ENCODE measurements around the gene LILRB4. TPM values are rescaled to one million over a fixed set of nuclear protein-coding genes. Genes with fewer than 3 reads are reported as not detected.
"Not testable (repeated sequence)": the region's sequence is repeated elsewhere in the genome, so short reads cannot be mapped to it uniquely, and the experiment has no call there.

LILRB4 gene
- total RNA-seq (2014; rRNA removed; shearing (Covaris generic)): not detected in 2 replicates

- H3K4me3 ChIP-seq: no peak within 1 kb of the TSS
- H3K36me3 ChIP-seq: no peaks in the 10 kb centered on the region
- H3K27me3 ChIP-seq (replicated peaks): no peaks in the 10 kb centered on the region
- no peaks in the 10 kb centered on the region for H3K4me1 ChIP-seq (replicated peaks)
- no peaks in the 10 kb centered on the region for H3K9me3 ChIP-seq (replicated peaks)
- no peak for DNase-seq (ENCODE audit: low read depth in 1 of 2, low spot score in 2 of 2)
- no peak within 1 kb of the TSS for H3K27ac ChIP-seq
Measured at GRCh38 chr19:54662730-54663129, at the start of gene LILRB4. Gene LILRB4, plus strand, starts transcription at chr19:54662985. Its CDS starts 49 bp downstream, at chr19:54663034.

- no peaks in the 10 kb centered on the region for H3K36me3 ChIP-seq
Measured at GRCh38 chr19:54614726-54615125, 48.1 kb upstream of the LILRB4 start.

GRCh38 chr19:54616057-54616456, 46.7 kb upstream of the LILRB4 start:
- Histone ChIP-seq H3K4me3 (no peak overlapping the region), H3K27ac (no peak overlapping the region), H3K27me3 (replicated peaks) (peaks cover 3% of the 10 kb centered on the region; the same call in 1 of the 2 replicates), H3K36me3 (no peaks in the 10 kb centered on the region), H3K4me1 (replicated peaks) (no peaks in the 10 kb centered on the region), H3K9me3 (replicated peaks) (no peaks in the 10 kb centered on the region)
- no peak for DNase-seq (ENCODE audit: low read depth in 1 of 2, low spot score in 2 of 2)

More at GRCh38 chr19:54614726-54615125, 48.1 kb upstream of the LILRB4 start:
- Histone ChIP-seq H3K9me3 (replicated peaks) (no peaks in the 10 kb centered on the region), H3K4me1 (replicated peaks) (no peaks in the 10 kb centered on the region), H3K27me3 (replicated peaks) (peaks cover 3% of the 10 kb centered on the region; the same call in 1 of the 2 replicates), H3K27ac (no peak overlapping the region), H3K4me3 (no peak overlapping the region)
- DNase-seq (ENCODE audit: low read depth in 1 of 2, low spot score in 2 of 2): no peak

DNA sequence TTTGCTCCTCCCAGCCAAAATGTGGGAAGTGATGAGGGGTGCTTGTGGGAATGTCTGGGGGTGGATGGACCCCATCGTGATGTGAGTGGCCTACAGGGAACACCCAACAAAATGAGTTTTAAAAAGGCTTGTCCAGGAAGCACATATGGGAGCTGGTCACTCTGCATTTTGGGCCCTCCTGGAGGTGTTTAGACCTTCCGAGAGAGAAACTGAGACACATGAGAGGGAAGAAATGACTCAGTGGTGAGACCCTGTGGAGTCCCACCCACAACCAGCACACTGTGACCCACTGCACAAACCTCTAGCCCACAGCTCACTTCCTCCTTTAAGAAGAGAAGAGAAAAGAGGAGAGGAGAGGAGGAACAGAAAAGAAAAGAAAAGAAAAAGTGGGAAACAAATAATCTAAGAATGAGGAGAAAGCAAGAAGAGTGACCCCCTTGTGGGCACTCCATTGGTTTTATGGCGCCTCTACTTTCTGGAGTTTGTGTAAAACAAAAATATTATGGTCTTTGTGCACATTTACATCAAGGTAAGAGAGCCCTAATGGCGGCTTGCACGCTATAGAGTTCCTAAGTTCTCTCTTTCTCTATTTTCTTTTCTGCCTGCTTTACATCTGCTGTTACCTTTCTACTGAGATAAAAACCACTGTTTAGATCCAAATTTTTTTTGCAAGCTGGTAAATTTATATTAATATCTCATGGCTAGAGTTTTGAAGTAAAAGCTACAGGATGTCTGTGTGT, 45.8 kb upstream of the LILRB4 start:
- Histone ChIP-seq H3K9me3 (replicated peaks) (no peaks in the 10 kb centered on the region), H3K4me3 (no peak overlapping the region), H3K4me1 (replicated peaks) (no peaks in the 10 kb centered on the region), H3K36me3 (no peaks in the 10 kb centered on the region), H3K27me3 (replicated peaks) (peaks cover 3% of the 10 kb centered on the region; the same call in 1 of the 2 replicates), H3K27ac (no peak overlapping the region)
- DNase-seq (ENCODE audit: low read depth in 1 of 2, low spot score in 2 of 2): no peak

- peaks cover 3% of the 10 kb centered on the region; the same call in 1 of the 2 replicates for H3K27me3 ChIP-seq (replicated peaks)
- no peaks in the 10 kb centered on the region for H3K36me3 ChIP-seq
- H3K27ac ChIP-seq: no peak overlapping the region
- DNase-seq (ENCODE audit: low read depth in 1 of 2, low spot score in 2 of 2): no peak
- no peaks in the 10 kb centered on the region for H3K4me1 ChIP-seq (replicated peaks)
- H3K9me3 ChIP-seq (replicated peaks): no peaks in the 10 kb centered on the region
- no peak overlapping the region for H3K4me3 ChIP-seq
Measured at GRCh38 chr19:54620464-54620863, 42.3 kb upstream of the LILRB4 start.

GRCh38 chr19:54622431-54622830, 40.4 kb upstream of the LILRB4 start:
- DNase-seq (ENCODE audit: low read depth in 1 of 2, low spot score in 2 of 2): no peak
- Histone ChIP-seq H3K9me3 (replicated peaks) (no peaks in the 10 kb centered on the region), H3K27me3 (replicated peaks) (peaks cover 3% of the 10 kb centered on the region; the same call in 1 of the 2 replicates), H3K4me3 (no peak overlapping the region), H3K36me3 (no peaks in the 10 kb centered on the region), H3K27ac (no peak overlapping the region), H3K4me1 (replicated peaks) (no peaks in the 10 kb centered on the region)

DNA sequence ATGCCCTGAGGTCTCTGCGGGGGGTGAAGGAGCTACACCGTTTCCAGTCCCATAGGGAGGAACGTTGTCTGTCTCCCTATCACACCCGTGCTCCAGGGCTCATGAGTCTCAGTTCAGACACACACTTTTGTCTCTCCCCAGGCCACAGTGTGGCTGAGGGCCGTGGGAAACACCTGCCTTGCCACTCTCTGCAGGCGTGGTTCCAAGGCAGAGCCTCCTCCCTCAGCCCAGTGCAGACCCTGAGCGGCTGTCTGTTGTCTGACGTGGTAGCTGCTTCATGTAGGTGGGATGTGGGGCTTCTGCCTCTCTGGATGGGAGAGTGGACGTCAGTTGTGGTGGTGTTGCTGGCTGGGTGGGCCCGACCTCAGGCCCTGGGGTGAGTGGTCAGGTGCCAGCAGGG, 38.6 kb upstream of the LILRB4 start:
- not testable (repeated sequence) for H3K4me1 ChIP-seq (replicated peaks); H3K36me3 ChIP-seq; H3K9me3 ChIP-seq (replicated peaks); H3K27ac ChIP-seq; H3K27me3 ChIP-seq (replicated peaks); DNase-seq (ENCODE audit: low read depth in 1 of 2, low spot score in 2 of 2); H3K4me3 ChIP-seq

DNA sequence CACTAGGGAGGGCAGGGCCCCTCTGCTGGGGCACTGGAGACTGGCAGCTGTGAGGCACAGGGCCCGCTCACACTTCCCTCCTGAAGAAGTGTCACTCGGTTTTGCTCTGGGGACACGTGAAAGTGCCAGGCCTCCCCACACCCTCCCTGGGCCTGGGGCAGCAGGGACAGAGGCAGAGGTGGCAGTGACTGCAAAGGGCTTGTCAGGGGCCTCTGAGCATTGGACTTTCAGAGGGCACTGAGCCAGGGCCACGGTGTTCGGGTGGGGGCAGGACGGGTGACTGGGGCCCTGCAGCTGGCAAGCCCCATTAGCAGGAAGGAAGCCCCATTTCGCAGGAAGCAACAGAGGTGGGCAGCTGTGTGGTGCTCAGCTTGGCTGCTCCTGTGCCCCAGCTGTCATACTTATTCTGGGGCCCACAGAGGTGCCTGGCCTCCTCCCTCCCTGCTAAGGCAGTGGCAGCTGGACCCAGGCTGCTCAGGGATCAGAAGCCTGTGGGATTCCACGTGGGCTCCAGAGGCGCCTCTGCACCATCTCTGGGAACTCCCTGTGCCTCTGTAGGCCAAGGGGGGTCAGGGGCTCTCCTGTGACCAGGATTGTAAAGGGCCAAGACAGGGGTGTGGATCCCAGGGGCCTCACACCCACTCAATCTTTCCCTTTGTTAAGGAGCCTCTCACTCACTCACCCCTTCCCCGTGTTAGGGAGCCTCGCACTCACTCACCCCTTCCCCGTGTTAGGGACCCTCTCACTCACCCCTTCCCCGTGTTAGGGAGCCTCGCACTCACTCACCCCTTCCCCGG, 37.7 kb upstream of the LILRB4 start:
- H3K9me3 ChIP-seq (replicated peaks); H3K4me1 ChIP-seq (replicated peaks); DNase-seq (ENCODE audit: low read depth in 1 of 2, low spot score in 2 of 2); H3K36me3 ChIP-seq; H3K4me3 ChIP-seq; H3K27me3 ChIP-seq (replicated peaks); H3K27ac ChIP-seq: not testable (repeated sequence)

GRCh38 chr19:54626757-54627156, 36.0 kb upstream of the LILRB4 start:
- Histone ChIP-seq H3K9me3 (replicated peaks) (no peaks in the 10 kb centered on the region), H3K27me3 (replicated peaks) (no peaks in the 10 kb centered on the region)

GRCh38 chr19:54627912-54628311, 34.9 kb upstream of the LILRB4 start:
- not testable (repeated sequence) for DNase-seq (ENCODE audit: low read depth in 1 of 2, low spot score in 2 of 2); H3K36me3 ChIP-seq; H3K9me3 ChIP-seq (replicated peaks); H3K4me3 ChIP-seq; H3K27ac ChIP-seq; H3K27me3 ChIP-seq (replicated peaks); H3K4me1 ChIP-seq (replicated peaks)

More at GRCh38 chr19:54626757-54627156, 36.0 kb upstream of the LILRB4 start:
- H3K4me1 ChIP-seq (replicated peaks): no peaks in the 10 kb centered on the region
- no peaks in the 10 kb centered on the region for H3K36me3 ChIP-seq
- H3K27ac ChIP-seq: no peak overlapping the region
- DNase-seq (ENCODE audit: low read depth in 1 of 2, low spot score in 2 of 2): no peak
- no peak overlapping the region for H3K4me3 ChIP-seq

DNA sequence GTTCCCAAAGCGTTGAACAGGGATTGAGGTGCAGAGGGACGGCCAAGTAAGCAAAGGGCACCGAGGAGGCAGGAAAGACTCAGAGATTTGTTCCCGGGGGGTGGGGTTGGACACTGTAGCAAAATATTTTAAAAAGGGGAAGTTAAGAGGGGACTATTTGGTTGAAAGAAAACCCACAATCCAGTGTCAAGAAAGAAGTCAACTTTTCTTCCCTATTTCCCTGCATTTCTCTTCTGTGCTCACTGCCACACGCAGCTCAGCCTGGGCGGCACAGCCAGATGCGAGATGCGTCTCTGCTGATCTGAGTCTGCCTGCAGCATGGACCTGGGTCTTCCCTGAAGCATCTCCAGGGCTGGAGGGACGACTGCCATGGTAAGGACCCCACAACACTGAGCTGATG, 32.5 kb upstream of the LILRB4 start, which contains the start of gene LILRB1:
Gene LILRB1, plus strand, starts transcription at position 223 of the 400 bp plus-strand sequence. CDS start 590 bp downstream, outside the sequence.
- not testable (repeated sequence) for DNase-seq (ENCODE audit: low read depth in 1 of 2, low spot score in 2 of 2); H3K36me3 ChIP-seq; H3K27me3 ChIP-seq (replicated peaks); H3K4me3 ChIP-seq; H3K9me3 ChIP-seq (replicated peaks); H3K4me1 ChIP-seq (replicated peaks); H3K27ac ChIP-seq

DNA sequence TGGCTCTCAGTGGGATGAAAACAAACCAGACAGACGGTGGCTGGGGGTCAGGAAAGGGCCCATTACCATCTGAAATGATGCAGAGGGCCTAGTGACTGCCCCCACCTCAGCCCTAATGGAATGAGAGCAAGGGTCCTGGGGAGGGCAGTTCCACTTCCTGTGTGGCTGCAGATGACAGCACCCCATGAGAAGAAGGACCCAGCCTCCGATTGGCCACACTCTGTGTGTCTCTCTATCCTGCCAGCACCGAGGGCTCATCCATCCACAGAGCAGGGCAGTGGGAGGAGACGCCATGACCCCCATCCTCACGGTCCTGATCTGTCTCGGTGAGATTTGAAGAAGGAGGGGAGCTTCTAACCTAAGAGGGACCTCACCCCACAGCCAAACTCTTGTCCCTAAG, 32.0 kb upstream of the LILRB4 start:
- Histone ChIP-seq H3K27ac (no peak overlapping the region), H3K4me3 (no peak overlapping the region), H3K36me3 (no peaks in the 10 kb centered on the region), H3K4me1 (replicated peaks) (no peaks in the 10 kb centered on the region), H3K27me3 (replicated peaks) (no peaks in the 10 kb centered on the region), H3K9me3 (replicated peaks) (no peaks in the 10 kb centered on the region)
- DNase-seq (ENCODE audit: low read depth in 1 of 2, low spot score in 2 of 2): no peak

- H3K27ac ChIP-seq; H3K9me3 ChIP-seq (replicated peaks); H3K4me3 ChIP-seq; H3K36me3 ChIP-seq; DNase-seq (ENCODE audit: low read depth in 1 of 2, low spot score in 2 of 2); H3K4me1 ChIP-seq (replicated peaks); H3K27me3 ChIP-seq (replicated peaks): not testable (repeated sequence)
Measured at GRCh38 chr19:54631489-54632337, 31.1 kb upstream of the LILRB4 start.

Measured in SJSA1 (cell line).